ENCODE data around the gene IMMT. TPM values are rescaled to one million over a fixed set of nuclear protein-coding genes. Genes with fewer than 3 reads are reported as not detected.
"Not testable (repeated sequence)": the region's sequence is repeated elsewhere in the genome, so short reads cannot be mapped to it uniquely, and the experiment has no call there.

IMMT gene
- total RNA-seq, 1 donor from 2014 or later = 93.1 TPM

DNA sequence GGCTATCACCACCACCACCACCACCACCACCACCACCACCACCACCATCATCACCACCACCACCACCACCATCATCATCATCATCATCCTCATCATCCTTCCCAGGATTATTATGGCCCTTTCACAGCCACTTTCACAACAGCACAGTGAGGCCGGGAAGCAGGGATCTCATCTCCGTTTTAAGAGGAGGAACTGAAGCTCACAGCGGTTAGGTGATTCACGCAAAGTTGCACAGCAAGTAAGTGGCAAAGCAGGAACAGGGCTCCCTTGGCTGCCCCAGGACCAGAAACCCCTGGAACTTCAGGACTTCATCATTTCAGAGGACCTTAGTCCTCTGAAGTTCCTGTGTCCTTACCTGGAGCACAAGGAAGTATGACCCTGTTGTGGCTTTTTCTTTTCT, 30.8 kb upstream of the IMMT start:
- no peak for DNase-seq

DNA sequence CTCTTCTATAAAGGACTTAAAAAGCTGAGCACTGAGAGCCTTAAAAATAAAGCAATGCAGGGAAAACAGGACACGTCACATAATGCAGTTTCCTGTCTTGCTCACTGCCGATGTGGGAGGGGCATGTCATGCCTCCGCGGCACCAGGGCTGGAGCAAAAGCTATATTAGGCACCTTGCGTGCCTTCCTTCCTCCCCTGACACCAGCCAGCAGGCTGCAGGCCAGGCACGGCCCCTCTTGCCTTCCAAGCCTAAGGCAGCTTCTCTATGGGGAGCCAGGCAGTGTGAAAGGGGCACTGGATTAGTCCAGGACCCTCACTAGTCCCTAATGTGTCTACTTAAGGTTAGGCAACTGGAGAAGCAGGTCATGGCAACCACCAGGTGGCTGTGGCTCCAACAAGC, 30.3 kb upstream of the IMMT start:
- DNase-seq = peak; percentile 56

DNA sequence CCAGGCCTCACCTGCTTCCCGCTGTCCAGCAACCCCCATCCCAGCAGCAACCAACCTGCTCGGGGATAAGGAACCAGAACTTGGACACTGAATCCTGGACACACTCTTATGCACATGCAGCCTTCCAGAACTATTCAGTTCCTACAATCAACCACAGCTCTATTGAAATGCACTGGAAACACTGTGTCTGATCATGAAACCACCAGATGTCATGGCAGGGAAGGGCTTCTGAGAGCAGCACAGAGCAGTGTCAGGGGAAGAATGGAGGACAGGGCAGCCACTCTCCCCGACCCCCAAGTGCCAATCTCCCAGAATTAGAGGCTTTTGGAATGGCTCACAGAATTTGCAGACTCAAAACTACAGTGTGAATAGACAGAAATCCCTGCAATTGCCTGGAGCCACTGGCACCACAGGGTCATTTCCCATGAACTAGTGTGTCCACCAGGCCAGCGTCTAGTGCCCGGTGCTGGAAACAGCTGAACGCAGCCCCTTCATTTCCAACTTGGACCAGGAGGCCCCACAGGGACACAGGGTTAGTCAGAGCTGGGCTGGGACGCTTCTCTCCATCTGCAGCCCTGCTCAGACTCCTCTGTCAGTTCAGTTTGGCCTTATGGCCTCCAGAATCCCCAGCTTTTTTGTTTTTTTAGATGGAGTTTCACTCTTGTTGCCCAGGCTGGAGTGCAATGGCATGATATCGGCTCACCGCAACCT, 29.5 kb upstream of the IMMT start:
- DNase-seq = no peak

DNA sequence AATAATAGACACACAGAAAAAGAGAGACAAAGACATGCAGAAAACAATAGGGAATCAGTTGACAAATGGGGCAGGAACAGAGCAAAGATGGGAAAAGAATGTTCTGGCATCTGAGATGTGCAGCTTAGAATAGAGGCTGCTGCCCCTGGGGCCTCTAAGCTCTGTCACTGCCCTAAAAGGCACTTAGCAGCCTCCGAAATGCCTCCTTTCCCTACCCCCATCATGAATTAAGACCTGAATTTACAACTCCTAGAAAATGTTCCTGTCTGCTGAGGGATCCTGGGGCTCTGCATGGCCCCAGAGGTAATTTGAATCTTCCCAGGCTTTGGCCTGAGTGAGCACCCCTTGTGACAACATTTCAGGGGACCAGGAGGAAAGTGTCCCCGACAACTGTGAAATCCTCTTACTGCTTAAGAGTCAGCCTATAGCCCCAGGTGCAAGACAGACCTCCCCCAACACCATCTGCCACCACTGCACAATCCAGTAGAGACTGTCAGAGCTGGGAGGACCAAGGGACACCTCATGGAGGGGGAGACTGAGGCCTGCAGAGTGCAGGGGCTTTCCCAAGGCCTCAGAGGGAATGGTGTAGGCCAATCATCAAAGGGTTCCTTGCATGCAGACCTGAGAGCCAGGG, 28.8 kb upstream of the IMMT start:
- no peak for DNase-seq

DNA sequence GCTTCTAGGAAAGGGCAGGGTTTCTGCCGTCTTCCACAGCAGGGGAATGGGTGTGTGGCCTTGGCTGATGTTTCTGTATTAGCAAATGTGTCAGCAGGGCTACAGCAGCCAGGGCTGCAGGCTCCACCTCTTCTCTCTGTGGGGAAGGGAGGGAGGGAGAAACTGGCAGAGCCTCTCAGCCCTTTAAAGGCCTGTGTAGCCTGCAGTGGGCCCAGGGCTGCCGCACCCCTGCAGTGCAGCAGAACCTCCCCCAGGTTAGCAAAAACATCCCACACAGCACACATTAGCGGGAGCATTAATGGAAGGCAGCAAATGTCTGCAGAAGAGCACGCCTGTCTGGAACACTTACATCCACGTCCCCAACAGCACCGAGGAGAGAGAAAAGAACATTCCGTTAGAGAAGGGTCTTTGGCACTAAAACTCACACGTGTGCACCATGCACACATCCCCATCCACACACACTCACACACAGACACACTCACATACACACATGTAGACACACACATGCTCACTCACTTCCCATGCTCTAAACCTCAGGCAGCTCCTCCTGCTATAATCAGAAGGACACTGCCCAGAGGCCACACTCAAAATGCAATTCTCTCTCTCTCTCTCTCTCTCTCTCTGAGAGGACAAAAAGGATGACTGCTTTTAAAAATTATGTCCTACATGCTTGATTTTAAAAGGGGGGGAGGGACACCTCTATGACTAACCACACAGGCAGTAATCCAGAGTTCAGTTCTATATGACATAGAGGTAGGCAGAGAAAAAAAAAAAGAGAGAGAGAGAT, 28.1 kb upstream of the IMMT start:
- DNase-seq = peak; percentile 84

DNA sequence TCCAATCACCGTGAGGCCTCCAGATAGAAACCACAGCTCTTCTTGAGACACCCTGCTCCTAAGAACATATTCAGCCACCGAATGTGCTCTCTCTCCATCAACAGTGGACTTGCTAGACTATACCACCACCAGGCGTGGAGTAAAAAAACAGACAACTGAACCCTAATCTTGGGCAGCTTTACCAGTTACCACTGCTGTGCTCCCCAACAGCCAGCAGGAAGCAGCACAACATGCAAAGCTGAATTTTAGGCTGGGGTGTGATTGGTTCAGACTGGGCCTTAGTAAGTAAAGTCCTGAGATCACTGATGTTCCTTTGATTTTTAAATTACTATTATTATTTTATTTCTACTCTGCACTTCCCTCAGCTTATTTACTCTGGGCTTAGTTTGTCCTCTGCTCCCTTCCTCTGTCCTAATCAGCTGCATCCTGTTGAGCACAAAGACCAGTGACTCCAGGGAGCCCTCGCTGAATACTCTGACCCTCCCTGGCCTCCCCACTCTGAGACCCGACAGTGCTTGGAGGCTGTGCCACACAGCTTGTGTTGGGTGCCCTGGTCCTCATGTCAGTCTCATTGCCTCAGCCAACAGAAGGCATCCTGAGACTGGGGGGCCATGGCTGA, 25.9 kb upstream of the IMMT start:
- peak; percentile 82 for DNase-seq

DNA sequence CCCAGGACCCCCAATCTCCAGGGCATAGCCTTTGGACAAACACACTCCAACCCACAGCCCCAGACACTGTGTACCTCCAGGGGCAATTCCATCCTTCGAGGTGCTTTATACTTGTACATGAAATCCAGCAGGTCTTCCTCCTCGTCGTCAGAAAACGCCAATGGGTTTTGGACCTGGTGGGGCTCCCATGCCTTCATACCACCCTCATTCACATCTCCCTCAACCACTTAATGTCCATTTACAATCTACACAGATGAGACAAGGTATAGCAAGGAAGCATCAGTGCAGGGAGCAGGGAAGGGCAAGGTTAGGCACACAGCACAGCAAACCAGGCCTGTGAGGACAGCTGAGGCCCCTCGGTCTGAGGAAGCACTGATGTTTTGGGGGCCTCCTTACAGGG, 24.6 kb upstream of the IMMT start:
- no peak for DNase-seq

DNA sequence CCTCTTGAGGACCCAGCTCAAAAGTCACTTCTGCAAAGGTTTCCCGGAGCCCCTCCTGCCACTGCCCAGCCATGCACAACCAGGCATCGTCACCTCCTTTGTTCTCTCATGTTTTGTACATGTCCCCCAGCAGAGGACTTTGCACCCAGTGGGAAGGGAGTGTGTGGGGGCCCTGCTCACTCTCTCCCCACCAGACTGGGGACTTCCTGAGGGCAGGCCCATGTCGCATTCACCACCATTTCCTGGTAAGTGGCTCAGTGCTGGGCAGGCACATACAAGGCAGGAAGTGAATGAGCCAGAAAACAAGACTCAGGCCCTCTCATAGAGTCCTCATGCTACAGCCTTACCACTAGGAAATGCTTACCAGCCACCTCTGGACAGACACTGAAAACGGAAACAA, 22.9 kb upstream of the IMMT start:
- no peak for DNase-seq

DNA sequence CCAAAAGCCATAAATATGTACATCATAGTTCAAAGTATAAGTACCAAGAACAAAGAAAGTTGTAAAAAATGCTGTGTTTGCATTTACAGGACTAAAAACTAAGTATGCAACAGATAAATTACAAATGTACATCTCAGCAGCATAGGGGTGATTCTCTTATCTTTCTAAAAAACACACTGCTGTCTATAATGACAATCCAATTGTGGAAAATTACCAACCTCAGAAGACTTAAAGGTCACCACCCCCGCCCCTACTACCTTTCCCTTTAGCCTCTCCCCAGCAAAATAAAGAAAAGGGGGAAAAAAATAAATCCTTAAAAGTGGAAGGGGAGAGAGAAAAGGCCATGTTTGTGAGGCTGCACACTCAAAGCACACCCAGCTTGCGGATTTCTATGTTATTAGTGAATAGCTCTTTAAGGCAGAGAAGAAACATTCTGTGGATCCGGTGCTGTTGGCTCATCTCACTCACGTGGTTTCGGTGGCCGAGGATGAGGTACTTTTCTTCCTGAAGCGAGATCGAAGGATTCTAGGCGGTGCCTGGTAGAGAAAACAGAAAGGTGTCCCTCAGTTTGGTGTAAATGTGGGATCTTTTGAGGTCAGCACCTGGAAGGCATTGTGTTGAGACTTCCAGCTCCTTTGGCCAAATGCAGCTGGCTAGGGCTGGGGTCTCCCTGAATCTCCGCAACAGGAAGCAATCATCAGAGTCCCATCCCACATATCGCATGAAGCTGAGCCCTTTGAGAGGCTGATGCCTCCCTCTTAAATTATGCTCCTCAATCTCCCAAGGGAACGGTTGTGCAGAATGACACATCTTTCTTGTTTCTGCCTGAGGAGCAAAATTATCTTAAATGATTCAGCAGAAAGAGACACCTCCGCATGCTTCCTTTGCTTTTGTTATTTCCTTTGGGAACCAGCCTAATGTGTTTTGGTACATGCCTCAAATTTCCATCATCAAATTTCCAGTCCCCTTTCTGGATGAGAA, 21.6 kb upstream of the IMMT start:
- no peak for DNase-seq

DNA sequence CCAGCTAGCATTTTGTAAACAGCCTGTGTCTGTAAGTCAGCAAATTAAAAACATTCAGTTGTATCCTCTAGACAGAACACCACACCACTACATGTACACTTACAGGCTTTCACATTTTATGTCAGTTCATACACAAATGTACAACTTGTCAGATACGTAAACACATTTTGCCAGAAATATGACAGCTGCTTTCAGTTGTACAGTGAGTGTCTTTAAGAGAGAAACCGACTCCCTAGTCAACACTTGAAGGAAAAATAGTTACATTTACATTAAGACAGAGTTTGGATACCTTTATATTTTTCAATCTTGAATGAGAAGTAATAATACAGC, 19.2 kb upstream of the IMMT start:
- DNase-seq = no peak

DNA sequence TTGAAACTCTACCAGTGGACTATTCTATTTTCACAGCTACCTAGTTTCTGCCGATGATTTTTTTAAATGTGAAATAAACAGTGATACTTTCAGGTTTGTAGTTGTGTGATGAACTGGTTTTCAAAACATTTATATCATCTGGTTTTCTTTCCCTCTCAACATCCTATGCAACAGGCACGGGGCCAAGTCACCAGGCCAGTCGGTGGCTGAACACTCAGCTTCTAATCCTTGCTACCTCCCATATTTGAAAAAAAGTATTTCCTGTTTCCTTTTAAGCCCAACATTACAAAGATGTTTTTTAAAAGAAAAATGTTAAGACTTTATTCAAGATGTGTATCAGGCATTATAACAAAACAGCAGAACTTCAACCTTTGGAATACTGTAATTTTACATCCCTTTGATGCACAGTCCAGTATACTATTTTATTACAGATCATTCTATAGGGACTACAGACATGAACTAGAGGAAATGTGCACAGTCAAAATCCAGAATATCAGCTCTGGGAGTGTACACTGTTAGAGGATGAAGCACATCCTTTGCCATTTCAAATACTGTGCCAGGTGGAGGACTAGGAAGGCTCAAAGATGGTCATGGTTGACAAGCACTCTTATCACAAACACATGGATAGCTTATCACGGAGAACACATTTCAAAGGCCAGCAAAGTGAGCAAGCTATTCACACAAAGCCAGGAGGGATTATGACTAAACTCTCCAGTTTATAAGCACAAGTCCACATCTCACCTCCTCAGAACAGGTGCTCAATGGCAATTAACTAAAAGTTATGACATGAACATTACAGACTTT, 18.6 kb upstream of the IMMT start:
- no peak for DNase-seq

DNA sequence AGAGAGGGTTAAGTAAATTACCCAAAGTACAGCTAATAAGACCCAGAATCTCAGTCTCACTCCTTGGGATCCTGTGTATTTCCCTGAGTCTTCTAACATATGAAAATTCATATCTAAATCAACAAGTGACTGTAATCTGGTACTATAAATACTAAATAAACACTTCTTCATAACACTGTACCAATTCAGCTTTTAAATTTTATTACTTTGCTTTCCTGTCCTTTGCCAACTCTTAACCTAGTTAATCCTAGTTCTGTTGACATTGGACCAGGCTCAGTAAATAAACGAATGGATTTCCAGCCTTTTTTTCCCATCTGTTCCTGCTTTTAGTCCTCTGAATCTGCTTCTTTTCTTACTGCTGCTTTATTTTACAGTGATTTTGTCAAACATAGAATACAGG, 17.8 kb upstream of the IMMT start:
- no peak for DNase-seq

DNA sequence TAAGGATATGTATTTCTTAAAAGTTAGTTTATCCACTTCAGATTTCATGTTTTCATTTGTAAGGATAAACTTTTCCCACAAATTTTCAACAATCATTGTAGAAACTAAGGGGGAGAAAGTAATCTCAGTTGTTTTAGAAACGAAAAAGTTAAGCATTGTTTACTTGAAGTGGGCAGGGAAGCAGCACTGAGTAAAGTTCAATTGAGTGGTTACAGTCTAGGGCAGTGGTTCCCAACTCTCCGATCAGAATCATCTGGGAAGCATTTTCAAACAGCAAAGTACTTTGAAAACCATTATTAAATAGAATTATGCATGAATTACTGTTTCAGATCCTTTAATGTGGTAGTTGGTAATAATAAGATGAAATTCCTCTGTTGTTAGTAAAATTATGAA, 16.5 kb upstream of the IMMT start:
- DNase-seq = no peak

DNA sequence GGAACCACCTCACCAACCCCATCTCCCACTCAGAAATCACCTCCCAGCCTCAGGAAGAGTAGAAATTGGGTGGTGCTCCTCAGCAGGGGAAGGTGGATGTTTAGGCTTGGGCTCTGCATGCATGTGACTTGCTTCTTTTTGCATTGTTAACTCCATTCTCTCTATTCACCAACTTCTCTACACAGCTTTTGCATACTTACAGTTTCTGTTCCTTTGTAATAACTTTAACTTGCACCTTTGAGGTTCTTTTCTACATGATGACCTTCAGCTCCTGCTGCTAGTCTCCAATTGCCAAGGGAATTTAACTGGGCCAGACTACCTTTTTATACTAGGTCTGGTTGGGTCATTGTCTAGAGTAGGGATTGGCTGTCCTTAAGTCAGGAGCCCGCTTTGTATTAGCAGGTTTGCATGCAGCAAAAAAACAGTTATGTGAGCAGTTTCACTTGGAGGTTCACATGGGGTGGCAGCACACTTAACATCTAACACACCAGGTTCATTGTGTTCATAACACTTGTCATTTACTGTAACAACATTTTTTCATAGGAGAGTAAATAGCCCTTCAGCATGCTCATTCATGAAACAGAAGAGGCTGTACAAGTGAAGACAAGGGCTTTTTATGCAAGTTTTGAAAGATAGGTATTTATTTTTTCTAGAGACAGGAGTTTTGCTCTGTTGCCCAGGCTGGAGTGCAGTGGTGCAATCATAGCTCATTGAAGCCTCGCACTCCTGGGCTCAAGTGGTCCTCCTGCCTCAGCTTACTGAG, 16.0 kb upstream of the IMMT start:
- DNase-seq = no peak

DNA sequence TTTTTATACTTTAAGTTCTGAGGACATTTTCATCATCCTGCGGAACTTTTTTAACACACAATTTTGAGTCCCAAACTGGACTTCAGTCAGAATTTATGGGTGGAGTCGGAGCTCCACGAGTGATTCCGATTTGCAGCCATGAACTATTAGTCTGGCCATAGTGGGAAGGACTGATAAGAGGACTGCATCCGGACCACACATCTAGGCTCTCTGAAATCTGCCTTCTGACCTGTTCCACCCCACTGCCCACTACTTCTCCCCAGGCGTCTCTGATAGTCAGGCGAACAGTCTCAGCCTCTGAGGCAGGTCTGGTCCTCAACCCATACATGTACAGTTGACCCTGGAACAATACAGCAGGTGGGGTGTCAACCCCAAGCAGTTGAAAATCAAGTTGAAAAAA, 9.2 kb upstream of the IMMT start:
- DNase-seq = no peak

DNA sequence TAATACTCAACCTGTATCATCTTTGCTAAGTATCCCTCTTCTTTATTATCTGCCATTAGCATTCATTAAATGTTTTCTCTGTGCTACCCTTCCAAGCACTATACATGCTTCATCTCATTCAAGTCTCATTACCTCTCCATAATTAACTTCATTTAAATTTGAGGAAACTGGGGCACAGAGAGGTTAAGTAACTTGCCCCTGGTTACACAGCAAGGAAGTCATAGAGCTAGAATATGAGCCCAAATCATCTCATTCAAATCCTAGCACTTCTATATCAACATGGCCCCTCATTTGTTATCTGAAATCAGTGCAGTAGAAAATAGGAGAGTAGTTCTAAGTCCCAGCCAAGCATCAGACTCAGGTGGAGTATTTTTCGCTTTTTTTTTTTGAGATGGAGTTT, 8.4 kb upstream of the IMMT start:
- no peak for DNase-seq

DNA sequence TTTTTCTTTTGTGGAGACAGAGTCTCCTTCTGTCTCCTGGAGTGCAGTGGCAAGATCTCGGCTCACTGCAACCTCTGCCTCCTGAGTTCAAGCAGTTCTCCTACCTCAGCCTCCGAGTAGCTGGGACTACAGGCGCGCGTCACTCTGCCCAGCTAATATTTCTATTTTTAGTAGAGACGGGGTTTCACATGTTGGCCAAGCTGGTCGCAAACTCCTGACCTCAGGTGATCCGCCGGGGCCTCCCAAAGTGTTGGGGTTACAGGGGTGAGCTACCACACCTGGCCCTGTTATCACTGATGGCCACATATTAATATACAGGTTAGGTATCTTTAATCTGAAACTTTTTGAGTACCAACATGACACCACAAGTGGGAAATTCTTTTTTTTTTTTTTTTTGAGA, 7.4 kb upstream of the IMMT start:
- no peak for DNase-seq

DNA sequence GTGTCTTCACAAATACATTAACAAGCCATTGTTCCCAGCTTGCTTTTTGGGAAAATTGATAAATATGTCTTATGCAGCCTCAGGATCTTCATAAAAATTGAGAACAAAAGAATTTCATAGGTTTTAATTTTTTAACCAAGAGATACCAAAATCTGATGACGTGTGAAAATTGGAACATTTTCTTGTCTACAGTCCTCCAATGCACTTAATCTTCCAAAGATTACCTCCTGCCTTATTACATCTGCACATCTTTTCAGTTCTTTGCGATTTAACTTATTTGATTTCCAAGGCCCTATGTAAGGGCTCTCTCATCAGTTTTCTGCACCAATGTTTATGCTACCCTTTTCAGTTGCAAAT, 7.1 kb upstream of the IMMT start:
- no peak for DNase-seq

DNA sequence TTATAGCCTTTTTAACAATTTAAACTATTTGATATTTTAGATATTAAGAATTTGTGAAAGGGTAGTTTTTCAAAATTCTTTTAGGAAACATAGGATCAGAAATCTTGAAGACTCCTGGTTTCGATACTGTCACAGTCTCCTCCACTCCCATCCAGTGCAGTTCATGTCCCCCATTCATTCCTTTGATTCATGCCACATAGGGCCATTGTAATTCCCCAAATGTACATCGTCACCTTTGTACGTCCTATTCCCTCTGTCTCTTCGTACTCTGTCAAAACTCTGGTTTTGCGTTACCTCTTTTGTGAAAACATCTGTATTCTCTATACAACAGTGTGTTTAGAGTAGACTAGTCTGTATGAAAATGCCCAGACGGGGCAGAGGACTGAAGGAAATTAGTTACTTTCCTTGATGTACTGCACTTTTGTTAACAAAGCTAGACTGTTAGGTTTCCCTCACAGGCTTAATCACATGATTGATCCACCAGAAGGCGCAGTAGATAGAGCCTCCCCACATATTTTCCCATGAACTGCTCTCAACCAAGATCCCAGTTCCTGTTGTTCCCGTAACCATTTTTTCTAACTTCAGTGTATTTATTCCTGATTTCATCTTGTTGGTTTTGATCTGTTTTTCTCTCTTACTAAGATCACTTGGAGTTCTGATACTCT, 6.5 kb upstream of the IMMT start:
- no peak for DNase-seq

DNA sequence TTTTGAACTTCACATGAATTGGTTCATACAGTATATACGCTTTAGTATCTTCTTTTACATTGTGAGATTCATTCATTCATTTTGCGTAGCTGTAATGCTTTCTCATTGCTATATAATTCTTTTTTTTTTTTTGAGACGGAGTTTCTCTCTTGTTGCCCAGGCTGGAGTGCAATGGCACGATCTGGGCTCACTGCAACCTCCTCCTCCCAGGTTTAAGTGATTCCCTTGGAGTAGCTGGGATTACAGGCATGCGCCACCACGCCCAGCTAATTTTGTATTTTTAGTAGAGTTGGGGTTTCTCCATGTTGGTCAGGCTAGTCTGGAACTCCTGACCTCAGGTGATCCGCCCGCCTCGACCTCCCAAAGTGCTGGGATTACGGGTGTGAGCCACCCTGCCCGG, 5.3 kb upstream of the IMMT start:
- not testable (repeated sequence) for DNase-seq

All from tongue (tissue), 2 donors.